HG03064 (cell line): ENCODE results near the gene KLHL5.
A peak's percentile ranks its signal among the peaks of the same experiment; 100 is the strongest.

Source experiments
- ATAC-seq: cut with Tn5 transposase; IDR thresholded peaks from one replicate; pipeline ENCODE4 v1.9.1; 2021; ENCODE audit warnings: low read depth; ENCODE audit not compliant: unreplicated experiment

The KLHL5 gene

GRCh38 chr4:39043861-39044363, 18.1 kb upstream of the KLHL5 start:
- ATAC-seq: no peak

- ATAC-seq: peak; percentile 66
Observed at GRCh38 chr4:39044364-39044955, 17.6 kb upstream of the KLHL5 start.

GRCh38 chr4:39044956-39045826, 16.8 kb upstream of the KLHL5 start:
- peak; percentile 27 for ATAC-seq

DNA sequence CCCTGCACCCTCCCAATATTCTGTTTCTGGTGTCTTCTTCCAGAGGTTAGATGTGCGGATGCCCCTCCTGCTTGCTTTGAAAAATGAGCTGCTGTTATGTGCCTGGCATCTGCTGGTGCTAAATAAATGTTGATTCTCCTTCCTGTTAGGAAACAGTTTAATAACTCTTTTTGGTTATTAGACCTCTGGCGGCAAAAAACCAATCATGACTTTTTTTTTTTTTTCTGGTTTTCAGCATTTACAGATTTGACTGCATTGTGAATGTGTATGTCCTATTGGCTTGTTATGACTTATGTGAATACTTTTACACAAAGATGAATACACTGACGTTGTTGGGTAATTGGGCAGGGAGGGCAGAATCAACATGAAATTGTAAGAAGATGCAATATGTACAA, 16.2 kb upstream of the KLHL5 start:
- ATAC-seq: no peak

DNA sequence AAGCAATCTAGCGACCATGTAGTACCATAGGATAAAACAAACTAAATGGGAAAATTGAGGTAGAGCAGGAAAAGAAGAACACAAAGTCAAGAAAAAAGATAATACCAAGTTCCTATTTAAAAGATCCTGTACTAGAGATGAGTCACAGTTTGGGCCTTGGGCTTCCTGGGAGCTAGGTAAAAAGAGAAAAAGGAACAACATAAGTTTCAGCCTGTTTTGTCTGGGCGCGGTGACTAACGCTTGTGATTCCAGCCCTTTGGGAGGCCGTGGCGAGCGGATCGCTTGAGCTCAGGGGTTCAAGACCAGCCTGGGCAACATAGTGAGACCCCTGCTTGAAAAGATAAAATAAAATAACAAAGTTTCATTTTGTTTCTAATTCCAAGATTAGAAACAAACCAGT, 15.8 kb upstream of the KLHL5 start:
- ATAC-seq: no peak

DNA sequence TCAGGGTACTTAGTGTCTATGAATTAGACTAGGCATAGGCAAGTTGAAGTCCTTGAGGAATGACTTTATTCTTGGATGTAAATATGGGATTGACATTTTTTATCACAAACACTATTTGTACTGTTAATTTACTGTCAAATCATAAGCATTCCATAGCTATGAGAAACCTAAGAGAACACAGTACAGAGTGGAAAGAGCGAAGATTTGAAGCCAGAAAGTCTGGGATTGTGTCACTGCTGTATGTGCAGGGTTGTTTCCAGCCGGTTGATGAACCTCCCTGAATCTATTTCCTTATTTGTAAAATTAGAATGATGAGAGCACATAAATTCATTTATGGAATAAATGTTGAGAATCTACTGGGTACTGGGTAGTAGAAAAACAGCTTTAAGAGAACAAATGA, 14.4 kb upstream of the KLHL5 start:
- ATAC-seq: no peak

DNA sequence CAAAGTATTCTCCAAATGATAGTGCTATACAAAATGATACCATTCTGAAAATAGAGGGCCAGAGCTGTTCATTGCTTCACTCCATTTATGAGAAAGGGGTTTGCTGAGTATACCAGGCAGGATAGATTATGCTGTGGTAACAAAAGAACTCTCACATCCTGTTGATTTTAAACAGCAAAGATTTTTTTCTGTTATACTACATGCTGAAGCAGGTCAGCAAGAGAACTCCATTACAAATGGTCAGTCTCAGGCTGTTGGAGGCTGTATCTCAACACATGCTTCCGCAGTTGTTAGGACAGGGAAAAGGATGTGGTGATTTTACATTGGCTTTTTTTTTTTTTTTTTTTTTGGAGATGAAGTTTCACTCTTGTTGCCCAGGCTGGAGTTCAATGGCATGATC, 13.7 kb upstream of the KLHL5 start:
- no peak for ATAC-seq

DNA sequence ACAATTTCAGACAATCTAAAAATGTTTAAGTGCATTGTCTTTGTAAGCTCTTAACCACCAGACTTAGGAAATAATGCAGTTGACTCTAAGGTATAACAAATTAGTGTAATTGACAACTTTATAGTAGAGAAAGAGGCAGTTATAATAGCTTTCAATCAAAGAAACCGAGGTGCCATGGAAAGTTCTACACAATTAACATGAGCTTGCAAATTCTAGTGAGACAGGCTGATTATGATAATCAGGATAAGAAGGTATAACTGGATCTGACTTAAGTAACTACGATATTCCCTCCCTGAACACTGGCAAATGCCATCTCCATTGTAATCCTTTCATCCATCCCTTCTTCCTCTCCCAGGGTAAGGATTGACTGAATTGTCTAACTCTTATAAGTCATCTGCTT, 11.4 kb upstream of the KLHL5 start:
- no peak for ATAC-seq

- no peak for ATAC-seq
Observed at GRCh38 chr4:39051492-39051891, 10.5 kb upstream of the KLHL5 start.

DNA sequence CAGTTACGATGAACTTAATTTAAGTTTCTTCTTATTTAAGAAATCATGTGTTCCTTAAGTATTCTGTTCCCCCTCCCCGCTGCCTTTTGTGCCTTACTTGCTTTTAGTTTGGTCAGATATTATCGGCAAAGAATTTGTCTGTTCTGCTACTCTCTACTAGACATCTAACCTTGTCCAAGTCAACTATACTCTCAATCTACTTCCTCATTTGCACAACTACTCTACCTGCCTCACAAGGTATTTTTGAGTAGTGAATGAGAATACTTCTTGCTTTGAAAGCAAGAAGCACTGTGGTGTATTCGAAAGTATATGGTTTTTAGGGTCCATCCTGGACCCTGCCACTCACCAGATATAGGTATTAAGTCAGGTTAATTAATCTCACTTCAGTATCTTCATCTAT, 8.0 kb upstream of the KLHL5 start:
- ATAC-seq: no peak

DNA sequence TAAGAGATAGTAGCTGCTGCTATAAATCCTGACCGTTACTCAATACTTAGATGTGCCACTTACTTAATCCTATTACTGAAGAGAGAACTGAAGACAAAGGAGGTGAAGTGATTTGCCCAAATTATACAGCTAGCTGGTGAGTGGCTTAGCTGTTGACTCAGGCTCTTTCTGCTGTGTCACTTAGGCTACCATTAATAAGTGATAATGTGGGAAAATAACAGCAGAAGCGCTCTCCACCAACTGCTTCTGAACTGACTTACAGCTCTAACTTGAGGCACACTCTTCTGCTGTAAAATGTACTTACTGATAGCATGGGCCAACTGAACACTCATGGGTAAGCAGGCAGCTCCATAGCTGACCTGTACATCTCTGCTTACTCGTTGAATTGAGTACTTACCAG, 7.5 kb upstream of the KLHL5 start:
- no peak for ATAC-seq

DNA sequence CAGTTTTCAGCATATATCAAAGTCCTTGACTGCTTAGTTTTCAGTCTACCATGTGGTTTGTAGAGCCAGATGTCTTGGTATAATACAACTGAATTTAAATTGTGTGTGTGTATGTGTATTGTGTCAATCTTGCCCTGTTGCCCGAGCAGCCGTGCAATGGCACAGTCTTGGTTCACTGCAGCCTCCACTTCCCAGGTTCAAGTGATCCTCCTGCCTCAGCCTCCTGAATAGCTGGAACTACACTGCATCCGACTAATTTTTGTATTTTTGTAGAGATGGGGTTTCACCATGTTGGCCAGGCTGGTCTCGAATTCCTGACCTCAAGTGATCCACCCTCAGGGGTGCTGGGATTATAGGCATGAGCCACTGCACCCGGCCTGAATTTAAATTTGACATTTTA, 6.0 kb upstream of the KLHL5 start:
- no peak for ATAC-seq

DNA sequence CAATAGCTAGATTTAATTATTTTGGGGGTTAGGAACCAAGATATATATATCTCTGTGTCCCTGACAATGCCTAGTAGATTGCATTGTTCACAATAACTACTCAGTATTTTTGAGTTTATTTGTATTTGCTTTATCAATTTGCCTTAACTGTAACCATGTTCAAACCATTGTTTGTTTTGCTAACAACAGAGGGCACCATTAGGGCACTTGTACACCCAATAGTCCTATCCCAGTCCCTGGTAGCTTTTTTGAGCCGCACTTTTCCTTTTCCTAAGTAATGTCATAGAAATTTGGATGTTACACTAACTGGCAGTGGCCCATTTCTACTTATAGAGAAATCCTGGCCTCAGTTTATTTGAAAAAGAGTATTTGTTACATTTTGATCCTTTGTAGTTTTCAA, 575 bp upstream of the KLHL5 start:
- ATAC-seq: no peak

DNA sequence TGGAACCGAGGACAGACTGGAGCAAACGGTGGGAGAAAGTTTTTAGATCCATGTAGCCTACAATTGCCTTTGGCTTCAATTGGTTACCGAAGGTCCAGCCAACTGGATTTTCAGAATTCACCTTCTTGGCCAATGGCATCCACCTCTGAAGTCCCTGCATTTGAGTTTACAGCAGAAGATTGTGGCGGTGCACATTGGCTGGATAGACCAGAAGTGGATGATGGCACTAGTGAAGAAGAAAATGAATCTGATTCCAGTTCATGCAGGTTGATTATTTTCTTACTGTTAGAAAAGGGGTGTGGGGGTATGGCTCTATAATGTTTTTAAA, 702 bp downstream of the KLHL5 start:
- no peak for ATAC-seq

GRCh38 chr4:39063430-39063829, 1.4 kb downstream of the KLHL5 start:
- ATAC-seq: no peak

- ATAC-seq: no peak
Observed at GRCh38 chr4:39066371-39066770, 4.3 kb downstream of the KLHL5 start.

GRCh38 chr4:39067031-39067430, 5.0 kb downstream of the KLHL5 start:
- no peak for ATAC-seq

DNA sequence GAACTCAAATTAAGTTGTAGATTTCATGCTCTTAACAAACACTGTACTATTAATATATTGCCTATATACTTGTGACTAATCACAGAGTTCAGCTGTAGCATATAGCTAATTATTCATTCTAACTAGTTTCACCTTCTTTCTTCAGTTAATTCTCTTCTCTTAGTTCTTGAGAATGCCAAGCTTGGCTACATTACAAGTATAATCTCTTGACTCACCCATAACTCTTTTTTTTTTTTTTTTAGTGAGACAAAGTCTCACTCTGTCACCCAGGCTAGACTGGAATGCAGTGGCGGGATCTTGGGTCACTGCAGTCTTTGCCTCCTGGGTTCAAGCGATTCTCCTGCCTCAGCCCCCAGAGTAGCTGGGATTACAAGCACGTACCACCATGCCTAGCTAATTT, 5.4 kb downstream of the KLHL5 start:
- ATAC-seq: no peak

GRCh38 chr4:39068907-39069306, 6.9 kb downstream of the KLHL5 start:
- no peak for ATAC-seq

- no peak for ATAC-seq
Observed at GRCh38 chr4:39078829-39079228, 16.8 kb downstream of the KLHL5 start.

- ATAC-seq: no peak
Observed at GRCh38 chr4:39083164-39083563, 21.1 kb downstream of the KLHL5 start.

DNA sequence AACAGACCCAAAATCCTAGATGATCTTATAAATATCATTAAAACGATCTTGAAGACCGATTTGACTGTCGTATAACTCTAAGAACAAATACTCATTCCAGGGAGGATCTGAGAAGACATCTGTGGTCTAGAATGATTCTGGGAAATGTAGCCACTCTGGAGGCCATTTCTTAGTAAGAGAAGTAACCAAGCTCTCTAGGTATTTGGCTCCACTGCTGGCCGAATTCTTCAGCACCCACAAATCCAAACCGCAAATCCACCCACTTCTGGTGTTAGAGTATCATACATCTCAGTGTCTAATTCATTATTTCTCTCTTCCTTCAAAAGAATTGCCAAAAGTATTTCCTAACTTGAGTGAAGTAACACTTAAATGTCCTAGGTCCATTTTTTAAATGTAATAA, 23.9 kb downstream of the KLHL5 start:
- no peak for ATAC-seq
